Left lobe of liver (tissue), 2 donors: Measurements from ENCODE around the gene COX8A. TPM values are rescaled to one million over a fixed set of nuclear protein-coding genes. Genes with fewer than 3 reads are reported as not detected.

Experiments
- ATAC-seq: fragments of 200-7000 bp; cut with Tn5 transposase; one replicate; pipeline ENCODE4 v1.9.1; 2020; ENCODE audit warnings: mild to moderate bottlenecking, moderate library complexity
- DNase-seq: peaks from one replicate; pipeline ENCODE4 v3.0.0-alpha.2; 2020; ENCODE audit warnings: low spot score
- total RNA-seq: library from RNA; stranded (reverse); gene quantifications from one replicate; pipeline ENCODE4 v1.2.1, GENCODE V29; 2021
- donor health status: DM: no; HTN: no; CAD: no; lungs with moderate emphysema.
- donor health status: DM: no; HTN: yes; CAD: no.

The COX8A gene
- total RNA-seq, 1 donor from 2014 or later, result 182 TPM

DNA sequence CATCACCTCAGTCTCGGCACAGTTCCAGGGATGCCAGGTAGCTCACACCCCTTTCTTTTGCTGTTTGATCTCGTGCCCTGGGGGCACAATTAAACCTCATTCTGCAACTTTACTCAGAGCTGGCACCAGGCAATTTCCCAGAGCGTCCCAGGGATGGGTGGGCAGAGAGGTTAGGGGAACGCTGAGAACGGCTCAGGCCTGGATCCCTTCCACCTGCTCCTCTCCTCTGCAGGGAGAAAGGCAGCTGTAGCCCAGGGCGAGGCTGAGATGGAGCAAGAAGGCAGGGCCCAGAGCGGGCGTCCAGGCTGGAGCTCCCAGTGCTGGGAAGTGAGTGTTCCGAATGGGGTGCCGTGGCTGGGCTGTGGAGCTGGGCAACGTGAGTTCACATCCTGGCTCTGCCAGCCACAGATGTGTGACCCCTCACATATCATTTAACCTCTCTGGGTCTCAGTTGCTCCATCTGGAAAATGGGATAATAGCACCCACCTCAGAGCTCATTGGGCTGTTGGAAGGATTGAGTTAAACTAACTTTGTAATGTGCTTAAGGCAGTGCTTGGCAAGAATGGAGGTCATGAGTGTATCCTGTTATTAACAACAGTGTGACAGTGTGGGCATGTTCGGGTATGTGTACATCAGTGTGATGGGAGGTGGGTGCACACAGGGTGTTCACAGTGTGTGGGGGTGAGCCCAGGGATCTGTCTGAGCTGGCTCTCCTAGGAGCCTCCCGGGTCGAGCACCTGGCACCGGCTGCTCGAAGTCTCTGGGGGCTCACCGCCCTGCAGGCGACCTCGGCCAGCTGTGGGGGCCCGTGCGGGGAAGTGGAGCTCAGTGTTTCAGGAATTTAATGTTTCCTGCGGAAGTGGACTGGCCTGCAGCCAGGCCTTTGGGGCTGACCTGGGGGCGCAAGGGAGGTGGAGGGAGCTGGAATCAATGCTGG, 27.3 kb downstream of the COX8A start:
- no peak for DNase-seq
- ATAC-seq, result no peak

DNA sequence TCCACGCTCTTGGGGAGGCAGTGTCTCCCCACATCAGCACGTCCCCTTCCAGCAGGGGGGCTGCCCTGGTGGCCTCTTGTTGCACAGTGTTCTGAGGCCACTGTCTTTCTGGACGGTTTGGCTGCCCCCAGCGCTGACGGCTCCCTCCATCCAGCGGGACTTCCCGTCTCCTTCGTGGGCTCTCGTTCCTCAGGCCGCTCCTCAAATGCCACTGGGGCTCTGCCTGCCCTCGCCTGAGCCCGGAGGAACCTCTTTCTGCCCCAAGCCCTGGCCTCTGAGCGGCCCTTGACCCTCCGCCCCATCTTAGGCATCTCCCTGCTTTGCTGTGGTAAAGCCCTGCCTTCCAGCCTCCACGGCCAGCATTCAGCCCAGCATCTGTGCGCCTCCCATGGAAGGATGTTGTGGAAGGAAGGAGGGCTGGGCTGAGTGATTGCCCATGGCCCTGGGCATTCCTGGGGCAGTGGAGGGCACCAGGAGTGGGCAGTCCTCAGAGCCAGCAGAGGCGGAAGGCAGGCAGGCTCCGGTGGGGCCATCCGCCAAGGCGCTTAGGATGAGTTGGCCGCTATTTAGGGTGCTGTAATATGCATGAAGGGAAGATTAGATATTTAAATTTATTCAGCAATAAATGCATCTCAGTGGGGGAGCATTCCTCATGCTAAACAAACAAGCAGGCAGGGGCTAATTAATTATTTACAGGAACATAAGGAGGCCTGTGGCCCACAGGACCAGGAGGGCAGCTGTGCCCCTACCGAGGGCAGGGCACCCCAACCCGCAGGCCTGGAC, 29.6 kb downstream of the COX8A start:
- no peak for ATAC-seq
- no peak for DNase-seq

DNA sequence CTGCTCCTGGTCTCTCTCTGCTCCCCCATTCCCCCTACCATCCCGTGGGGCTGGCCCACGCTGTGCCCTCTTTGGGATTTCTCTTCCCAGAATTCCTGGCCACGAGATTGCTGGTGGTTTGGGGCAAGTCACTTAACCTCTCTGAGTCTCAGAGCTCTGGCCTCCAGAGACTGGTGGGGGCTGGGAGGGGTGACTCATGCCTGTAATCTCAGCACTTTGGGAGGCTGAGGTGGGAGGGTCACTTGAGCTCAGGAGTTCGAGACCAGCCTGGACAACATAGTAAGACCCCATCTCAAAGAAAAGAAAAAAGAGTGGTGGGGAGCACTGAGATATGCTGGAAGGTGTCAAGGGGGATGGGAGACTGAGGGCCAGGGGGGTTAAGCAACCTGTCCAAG, 30.2 kb downstream of the COX8A start:
- no peak for DNase-seq

DNA sequence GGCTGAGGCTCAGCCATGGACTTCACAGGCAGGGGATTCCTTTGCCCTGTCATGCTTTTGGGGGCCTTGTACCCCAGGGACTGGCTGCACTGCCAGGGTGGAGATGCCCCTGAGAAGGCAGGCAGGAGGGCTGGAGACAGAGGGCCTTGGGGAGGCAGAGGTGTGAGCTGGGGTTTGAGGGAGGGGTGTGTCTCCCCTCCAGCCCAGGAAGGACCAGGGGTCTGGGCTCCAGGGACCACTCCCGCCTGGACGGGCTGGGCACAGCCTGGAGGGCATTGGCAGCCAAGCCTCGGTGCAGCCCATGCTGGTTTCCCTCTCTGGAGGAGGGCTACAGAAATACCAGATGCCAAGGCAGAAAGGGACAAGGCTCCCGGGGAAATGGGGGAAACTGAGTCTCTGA, 31.3 kb downstream of the COX8A start:
- DNase-seq (no peak), ATAC-seq (no peak)

More for the DNA sequence above, 30.2 kb downstream of the COX8A start:
- no peak for ATAC-seq

DNA sequence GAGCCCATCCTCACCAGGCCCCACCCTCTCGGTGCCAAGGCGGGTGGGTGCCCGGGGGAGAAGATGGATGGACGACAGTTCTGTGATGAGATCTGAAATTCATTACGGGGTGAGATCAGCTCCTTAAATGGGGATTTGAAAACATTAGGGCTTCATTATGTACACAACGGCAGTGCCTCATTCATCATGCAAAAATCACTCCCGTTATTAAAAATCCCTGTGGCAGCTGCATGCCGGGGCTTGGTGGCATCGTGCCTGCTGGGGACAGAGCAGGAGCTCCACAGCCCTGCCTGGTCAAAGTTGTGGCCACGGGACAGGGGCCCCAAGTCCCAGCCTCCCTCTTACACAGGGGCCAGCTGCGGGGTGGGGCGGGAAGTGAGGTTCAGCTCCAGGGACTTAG, 32.0 kb downstream of the COX8A start:
- DNase-seq, result no peak
- no peak for ATAC-seq

DNA sequence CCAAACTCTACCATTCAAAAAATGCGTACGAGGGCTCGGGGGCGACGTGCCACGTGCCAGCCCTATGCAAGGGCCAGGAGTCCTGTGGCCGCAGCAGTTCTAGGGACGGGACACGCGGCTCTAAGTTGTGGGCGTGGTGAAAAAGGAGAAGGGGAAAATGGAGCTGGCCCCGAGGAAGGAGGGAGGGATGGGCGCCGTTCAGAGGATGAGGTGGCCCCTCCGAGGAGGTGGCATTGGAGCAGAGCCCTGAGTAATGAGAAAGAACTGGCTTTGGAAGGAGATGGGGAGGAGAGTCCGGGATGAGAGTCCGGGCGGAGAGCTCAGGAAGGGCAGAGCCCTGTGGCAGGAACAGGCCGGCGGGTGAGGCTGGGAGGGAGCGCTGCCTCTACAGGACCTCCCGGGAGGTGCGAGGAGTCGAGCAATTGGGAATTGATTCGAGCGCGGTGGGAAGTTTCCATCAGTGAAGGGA, 32.8 kb downstream of the COX8A start:
- DNase-seq (no peak), ATAC-seq (peak; percentile 18)

DNA sequence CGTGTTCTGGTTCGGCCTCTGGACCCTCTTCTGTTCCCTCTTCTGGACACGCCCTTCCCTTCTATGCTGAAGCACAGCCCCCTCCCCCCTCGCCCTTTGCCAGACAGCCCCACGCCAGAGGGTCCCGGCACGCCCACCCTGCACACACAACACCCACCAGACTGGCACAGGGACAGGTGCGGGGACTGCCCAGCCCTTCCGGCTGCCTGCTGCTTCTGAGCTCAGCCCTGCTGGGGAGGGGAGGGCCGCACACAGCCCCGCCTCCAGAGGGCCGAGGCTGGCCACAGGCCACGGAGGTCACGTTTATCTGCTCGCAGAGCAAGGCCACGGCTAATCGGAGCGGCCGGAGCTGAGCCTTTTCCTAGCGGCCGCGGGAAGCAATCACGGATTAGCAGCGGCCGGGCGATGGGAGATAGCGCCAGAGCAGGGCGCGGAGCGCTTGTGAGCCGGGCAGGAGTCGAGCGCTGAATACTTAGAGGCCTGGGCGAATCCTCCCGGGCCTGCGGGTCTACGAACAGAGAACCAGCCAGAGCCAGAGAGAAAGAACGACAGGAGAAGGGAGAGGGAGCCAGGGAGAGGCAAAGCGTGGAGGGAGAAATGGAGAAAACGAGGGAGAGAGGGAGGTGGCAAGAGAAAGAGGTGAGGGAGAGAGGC, 33.3 kb downstream of the COX8A start:
- DNase-seq (peak; percentile 91), ATAC-seq (peak; percentile 94)

DNA sequence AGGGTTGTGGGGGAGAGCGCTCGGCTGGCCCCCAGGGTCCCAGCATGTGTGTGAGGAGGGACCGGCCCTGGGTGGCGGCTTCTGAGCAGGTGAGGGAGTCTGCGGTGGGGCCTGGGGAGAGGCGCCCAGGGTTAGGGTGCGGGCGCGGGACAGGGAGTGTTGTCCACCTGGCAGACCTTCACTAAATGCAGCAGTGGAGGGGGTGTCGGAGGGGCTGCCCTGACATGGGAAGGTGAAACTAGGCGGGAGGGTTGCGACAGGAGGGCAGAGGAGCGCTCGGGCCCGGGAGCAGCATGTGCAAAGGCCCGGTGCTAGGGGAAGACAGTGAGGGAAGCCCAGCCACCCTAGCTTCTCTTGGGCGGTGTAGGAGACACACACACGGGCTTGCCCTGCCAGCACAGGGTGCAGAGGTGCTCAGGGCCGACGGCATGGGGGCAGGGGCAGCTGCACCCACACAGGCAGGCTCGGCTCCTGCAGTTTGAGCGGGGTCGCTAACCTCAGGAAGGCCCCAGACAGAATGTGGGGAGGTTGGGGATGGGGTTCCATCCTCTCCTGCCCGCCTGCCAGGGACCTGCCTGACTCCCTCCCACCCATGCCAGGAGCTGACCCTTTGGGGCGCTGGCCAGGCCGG, 34.0 kb downstream of the COX8A start:
- DNase-seq, result no peak
- no peak for ATAC-seq

DNA sequence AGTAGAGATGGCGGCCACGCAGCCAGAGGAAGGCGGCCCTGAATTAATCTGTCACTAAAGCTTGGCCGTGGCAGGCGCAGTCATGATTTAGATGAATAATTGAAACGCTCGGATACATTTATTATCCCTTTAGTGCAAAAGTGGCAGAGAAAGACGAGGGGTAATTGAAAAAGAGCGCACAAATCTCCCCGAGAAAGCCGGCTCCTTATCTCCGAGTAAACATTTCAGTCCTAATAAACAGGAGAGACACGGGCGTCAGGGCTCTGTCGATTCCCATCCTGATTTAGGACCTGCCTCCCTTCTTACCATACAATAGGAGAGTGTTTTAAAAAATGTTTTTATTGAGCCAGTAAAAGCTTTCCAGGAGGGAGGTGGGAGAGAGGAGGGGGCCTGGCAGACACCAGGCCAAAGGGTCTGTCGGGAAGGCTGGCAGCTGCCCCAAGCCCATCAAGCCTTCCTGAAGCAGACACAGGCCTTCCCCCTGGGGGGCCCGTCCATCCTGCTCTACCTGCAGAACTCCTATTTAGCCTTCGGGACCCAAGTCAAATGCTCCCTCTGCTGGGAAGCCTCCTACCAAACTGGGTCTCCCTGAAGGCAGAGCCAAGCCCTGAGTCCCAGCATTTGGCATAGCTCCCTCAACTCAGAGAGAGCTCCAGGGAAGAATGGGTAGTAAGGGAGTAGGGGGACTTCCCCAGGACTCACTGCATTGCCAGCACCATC, 34.7 kb downstream of the COX8A start:
- ATAC-seq, result no peak

DNA sequence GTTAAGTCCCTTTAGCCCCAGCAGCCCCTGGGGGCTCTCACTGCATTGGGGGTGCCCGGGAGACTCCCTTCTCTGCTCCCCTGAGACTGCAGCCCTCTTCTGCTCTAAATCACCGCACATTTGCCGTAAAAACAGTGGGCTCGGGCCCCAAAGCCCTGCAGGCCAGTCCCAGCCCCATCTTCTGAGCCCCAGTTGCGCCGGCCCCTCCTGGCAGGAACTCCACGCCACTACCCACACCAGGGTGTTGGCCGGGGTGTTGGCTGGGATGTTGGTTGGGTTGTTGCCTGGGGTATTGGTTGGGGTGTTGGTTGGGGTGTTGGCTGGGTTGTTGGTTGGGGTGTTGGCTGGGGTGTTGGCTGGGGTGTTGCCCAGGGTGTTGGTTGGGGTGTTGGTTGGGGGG, 35.3 kb downstream of the COX8A start:
- no peak for DNase-seq
- ATAC-seq, result no peak

More for the DNA sequence above, 34.7 kb downstream of the COX8A start:
- no peak for DNase-seq

DNA sequence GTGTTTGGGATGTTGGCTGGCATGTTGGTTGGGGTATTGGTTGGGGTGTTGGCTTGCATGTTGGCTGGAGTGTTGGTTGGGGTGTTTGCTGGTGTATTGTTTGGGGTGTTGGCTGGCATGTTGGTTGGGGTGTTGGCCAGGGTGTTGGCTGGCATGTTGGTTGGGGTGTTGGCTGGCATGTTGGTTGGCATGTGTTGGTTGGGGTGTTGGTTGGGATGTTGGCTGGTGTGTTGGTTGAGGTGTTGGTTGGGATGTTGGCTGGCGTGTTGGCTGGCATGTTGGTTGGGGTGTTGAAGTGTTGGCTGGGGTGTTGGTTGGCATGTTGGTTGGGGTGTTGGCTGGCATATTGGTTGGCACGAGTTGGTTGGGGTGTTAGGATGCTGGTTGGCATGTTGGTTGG, 36.4 kb downstream of the COX8A start:
- no peak for ATAC-seq
- no peak for DNase-seq

DNA sequence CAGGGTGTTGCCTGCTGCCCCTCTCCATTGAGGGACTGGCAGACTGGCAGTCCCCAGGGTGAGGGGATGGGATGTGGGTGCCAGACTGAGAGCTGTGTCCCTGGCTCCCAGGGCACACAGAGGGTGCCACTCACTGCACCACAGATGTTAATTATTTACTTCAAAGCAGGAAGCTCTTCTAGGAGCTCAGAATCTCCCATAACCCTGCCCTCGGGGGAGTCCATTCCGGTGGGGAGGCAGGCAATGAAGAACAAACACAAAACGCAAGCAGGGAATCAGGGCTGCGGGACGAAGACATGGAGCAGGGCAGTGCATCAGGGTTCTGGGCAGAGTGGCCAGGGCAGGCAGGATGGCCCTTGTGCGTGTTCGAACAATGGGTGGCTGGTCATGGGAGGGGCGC, 37.0 kb downstream of the COX8A start:
- DNase-seq (no peak), ATAC-seq (no peak)

DNA sequence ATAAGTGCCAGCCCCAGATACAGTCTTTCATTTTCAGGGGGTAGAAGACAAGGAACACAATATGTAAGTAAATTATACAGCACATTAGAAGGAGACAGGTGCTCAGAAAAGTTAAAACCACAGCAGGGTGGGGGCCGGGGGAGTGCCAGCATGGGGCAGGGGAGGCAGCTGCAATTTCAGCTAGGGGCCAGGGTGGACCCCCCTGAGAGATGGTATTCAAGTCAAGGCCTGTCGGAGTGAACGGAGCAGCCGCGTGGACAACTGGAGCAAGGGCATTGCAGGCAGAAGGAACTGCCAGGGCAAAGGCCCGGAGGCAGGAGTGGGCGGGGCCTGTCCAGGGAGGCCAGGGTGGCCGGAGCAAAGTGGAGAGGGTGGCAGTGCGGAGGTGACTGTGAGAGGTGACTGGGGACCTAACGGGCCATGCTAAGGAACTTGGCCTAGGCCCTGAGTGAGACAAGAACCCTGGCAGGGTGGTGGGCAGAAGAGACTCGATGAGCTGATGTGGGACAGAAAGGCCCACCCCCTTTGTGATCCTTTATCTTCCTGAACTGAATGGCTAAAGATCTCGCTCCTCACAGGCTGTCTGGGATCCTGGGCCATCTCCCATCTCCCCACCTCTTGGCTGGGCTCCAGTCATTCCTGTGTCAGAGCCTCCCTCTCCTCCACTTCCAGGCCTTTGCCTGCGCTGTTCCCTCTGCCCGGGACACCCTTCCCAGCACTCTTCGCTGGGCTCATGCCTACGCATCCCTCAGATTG, 38.9 kb downstream of the COX8A start:
- peak; percentile 28 for ATAC-seq
- DNase-seq, result no peak

DNA sequence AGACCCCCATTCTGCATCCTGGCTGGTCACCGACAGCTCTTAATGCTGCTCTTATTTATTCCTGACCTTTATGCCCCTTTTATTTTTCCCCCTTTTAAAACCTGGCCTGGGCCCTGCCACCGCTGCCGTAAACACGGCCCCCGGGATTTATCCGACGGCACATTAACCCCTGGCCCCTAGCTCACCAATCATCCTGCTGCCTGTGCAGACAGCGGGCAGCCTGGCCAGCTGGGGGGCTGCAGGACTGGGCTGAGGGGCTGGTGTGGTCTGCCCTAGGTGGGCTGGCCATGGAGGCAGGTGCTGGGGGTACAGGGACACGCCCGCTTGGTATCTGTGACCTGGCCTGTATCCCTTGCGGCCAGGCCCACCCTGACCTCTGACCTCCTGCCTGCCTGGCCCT, 39.9 kb downstream of the COX8A start:
- DNase-seq, result no peak

DNA sequence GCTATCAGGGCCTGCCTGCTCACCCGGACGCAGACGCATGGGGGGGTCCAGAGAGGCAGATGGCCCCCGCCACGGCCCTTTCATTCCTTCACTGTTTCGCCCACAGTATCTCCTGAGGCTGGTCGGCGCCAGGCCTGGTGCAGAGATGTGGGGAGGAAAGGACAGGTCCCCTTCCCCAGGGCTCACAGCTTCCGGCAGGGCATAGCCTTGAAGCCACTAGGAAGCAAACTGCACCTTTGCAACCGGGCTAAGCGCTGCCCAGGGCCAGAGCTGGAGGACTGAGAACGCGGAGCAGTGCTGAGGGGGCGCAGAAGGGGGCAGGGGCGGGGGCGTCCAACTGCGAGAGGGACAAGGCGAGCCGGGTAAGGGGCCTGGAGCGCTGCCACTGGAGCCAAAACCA, 41.1 kb downstream of the COX8A start:
- ATAC-seq, result no peak
- no peak for DNase-seq

More for the DNA sequence above, 39.9 kb downstream of the COX8A start:
- ATAC-seq, result no peak

DNA sequence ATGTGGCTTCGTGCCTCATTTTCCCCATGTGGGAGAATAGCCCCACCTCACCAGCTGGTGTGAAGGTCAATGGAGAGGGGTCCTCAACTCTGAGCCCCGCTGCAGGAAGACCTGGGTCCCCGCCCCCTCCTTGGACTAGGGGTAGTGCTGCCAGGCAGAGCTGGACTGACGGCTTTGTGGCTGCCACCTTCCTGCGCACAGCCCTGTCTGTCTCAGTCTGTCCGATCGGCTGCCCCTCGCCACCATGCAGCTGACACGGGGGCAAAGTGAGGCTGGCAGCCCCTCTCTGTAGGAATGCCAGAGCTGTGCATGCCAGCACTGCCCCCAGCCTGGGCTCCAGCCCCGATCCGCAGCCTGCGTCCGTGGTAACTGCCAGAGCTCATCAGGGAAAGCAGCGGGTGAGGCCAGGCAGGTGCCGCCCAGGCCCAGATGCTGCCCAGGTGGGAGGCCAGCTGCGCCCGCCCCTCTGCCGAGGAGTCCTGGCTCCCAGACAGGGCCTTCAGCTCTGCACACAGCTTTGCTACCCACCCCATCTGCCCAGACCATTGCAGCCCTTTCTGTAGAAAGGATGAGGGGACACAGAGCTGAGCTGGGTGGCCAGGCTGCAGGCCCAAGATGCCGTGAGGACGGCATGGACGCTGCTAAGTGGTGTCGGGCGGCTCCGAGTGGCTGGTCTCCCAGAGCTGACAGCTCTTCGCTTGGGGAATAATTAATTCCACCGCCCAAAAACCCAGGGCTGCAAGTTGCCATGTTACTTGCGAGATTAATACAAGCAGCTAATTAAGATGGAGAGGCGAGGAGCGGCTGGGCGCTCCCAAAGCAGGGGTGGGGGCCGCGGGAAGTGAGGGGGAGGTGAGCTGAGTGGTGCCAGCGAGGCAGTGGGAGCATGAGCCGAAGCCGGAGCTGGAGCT, 41.8 kb downstream of the COX8A start:
- ATAC-seq (no peak), DNase-seq (no peak)

DNA sequence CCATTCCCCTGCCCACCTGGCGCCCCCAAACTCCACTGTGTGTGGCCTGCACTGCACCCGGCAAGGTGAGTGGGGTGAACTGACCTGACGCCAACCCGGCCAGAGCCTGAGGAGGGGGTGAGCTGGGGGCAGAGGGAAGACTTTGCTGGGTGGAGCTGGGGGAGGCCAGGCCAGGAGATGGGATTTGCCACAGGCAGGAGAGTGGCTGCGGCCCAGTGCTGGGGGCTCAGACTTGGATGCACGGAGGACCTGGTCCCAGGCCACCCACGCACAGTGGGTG, 43.5 kb downstream of the COX8A start:
- no peak for DNase-seq
- ATAC-seq, result no peak

DNA sequence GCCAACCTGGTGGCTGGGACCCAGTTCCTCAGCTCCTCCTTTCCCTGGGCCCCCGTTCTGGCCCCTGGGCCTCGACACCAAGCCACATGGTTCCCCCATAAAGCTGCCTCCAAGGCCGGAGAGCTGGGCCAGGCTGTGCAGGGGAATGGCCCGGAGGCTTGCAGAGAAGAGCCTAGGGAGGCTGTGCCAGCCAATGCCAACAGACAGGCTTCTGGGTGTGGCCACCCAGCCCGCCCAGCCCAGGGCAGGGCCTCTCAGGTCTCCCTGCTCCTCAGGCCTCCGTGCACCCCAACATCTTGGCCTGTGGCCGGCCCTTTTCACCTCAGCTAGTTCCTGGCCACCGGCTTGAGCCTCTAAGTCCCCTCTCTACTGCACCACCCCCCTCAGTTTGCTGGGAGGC, 43.9 kb downstream of the COX8A start:
- ATAC-seq (peak; percentile 10), DNase-seq (no peak)
